8988T (cell line): ENCODE data around the gene P3H2.
"Not testable (repeated sequence)": the region's sequence is repeated elsewhere in the genome, so short reads cannot be mapped to it uniquely, and the experiment has no call there.

Experiments
- DNase-seq: peaks from one replicate; pipeline ENCODE4 v3.0.0; 2011

Gene P3H2

DNA sequence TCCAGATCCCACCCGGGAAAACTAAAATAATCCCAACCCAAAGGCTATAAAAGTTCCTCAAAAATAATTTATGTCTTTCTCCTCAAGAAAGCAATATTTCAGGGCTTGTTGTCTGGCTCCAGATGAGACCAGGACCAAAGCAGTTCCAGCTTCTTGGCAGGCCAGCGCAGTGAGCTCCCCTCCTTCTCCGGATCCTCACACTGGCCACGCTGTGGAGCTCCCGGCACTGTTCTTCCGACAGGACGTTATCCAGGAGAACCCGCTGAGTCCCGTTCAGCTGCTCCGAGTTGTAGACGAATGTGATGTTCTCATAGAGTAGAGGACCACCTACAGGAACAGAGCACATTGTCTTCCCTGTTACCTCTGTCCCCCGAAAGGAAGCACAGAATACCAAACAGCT lies 146.3 kb downstream of the P3H2 start:
- DNase-seq, result no peak

- no peak for DNase-seq
These were observed 153.3 kb downstream of the P3H2 start for GRCh38 chr3:189967254-189967865.

GRCh38 chr3:189966843-189967242 lies 153.9 kb downstream of the P3H2 start:
- no peak for DNase-seq

- no peak for DNase-seq
These were observed 155.9 kb downstream of the P3H2 start for GRCh38 chr3:189964623-189965332.

DNA sequence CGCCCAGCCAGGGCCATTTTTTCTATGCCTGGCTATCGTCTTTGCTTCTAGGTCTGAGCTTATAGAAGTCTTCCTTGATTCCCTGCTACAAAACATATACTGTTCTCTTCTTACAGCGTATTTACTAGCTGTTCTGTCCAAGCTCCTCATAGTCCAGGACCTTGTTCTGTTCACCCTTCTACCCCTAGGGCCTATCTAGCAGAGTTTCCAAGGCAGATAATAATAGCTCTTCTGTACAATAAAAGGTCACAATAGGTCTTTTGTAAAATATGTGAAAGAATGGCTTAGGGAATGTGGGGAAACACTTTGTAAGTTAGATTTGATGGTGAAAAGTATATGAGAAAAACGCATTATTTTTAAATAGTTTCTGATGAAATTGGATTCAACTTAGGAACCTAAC lies 158.2 kb downstream of the P3H2 start:
- DNase-seq, result no peak

DNA sequence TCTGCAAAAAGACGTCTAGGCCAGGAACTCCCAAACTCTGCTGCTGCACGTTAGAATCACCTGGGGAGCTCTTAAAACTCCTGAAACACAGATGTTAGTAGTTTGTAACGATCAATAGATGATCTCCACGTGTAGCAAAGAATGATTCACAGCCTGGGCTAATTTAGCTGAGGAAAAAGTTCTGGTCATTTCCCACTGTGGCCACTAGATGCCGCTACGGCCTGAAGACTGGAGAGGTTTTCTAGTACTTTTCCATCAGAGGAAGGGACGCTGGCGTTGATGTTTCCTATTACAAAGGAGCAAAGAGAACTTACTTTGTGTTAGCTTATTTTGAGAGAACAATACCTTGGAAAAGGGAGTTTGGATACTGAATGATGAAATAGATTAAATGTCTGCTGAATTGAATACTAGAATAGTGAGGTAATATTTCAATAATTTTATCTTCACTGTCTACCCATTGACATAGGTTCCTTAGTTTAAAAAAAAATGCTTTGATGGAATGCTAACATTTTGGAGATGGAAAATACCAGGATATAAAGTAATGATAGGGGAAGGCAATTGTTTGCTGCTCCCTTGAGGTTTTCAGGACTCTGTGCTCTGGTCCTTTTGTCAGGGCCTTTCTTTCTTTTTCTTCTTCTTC lies 159.1 kb downstream of the P3H2 start:
- DNase-seq, result peak; percentile 60

- not testable (repeated sequence) for DNase-seq
These were observed 159.6 kb downstream of the P3H2 start for GRCh38 chr3:189961086-189961485.

DNA sequence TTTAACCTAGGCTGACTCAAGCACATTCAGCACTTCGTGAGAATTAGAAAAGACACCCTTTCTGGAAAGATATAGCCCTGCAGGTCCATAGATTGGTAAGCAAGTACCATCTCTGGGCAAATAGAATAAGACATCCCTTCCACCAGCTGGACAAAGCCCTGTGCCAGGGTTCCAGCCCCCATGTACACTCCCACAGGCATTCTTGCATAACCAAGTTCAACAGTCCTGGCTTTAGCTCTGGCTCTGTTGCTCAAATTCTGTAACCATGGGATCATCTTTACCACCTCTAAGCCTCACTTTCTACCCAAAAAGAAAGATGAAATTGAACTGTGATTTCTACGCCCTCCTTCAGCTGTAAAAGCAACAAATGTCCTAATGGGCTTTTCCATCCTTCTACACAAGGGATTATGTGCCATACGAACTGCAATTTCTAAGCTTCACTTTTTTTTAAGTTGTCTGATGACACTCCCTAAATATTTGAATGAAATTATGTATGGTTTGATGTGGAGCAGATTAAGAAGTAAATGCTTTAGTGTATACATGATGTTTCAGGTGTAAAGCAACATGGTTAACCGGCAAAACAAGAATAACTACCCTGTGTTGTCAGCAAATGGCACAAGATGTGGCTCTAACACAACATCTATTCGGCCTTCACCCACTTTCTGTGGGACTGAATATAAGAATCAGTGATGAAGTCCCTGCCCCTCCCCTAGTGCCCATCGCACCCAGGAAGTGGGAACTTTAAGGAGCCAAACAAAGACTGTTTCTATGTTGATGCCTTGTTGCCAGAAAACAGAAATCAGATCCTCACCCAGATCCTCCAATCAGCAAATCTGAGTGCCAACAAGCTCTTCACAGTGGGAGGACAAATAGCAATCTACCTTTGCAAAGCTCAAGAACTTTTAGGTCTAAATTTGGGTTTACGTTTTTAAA lies 165.7 kb downstream of the P3H2 start:
- DNase-seq, result no peak

DNA sequence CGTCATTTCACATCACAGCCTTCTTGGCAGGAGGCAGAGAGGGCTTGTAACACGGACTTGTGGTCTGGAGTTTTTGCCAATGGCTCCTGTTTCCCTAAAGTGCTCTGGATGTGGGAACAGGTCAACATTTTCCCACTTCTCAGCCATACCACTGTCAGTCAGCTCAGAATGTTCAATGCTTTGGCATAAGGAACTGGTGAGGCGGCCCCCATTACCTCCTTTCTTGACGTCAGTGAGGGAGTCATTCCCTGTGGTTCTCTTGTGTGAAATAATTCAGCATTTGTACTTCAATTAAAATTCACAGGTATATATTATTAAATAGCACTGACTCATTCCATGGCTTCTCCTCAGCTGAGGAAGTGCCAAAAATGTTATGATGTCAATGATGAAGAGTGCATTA lies 167.1 kb downstream of the P3H2 start:
- DNase-seq, result no peak

- DNase-seq, result no peak
These were observed 168.4 kb downstream of the P3H2 start for GRCh38 chr3:189952272-189952671.

DNA sequence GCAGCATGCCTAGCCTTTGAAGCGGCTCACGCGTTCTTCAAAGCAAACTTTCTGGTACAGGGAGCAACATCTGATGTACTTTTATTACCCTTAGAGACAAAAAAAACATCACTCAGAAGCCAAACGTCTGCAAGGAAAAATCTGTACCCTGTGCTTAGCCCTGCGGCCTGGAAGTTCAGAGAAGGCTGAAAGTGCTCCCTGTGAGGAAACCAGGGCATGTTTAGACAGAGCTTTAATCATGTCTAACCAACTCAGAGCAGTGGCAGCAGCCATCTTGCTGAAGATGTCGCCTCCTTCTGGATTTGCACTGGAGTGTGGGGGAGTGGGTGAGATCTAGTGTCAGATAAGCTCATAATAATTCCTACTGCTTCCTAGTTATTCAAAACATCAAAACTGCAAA lies 170.4 kb downstream of the P3H2 start:
- no peak for DNase-seq

- DNase-seq, result no peak
These were observed 171.1 kb downstream of the P3H2 start for GRCh38 chr3:189949580-189949979.

DNA sequence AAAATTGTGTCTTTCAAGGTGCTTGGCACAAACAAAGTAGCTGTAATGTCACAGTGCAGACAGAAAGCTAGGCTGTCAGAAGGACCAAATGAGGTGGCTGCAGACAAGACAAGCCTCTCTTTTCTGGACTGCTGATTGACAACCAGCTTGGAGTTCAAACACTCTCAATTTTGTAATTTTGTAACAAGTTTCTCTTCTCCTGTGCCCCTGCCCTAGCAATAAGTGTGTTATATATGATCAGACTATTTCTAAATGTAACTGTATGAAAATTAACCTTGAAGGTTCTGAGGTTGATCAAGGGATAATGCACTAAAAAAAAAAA lies 172.0 kb downstream of the P3H2 start:
- DNase-seq, result no peak

GRCh38 chr3:189947948-189948723 lies 172.6 kb downstream of the P3H2 start:
- no peak for DNase-seq

DNA sequence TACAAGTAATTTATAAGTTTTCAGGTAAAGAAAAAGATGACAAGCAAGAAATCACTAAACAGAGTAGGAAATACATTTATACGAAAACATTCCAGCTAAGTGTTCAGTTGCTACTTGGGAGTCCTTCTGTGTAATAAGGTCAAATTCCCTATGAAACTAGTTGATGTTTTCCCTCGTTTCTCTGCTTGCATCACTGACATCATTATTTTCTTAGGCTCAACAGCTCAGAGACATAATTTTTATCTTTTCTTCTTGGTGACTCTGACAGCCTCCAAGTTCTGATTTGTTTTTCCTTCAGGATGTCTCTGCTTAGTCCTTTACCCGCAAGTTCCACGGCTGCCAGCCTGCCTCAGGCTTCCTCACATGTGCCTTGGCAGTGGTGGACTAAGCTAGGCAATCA lies 173.6 kb downstream of the P3H2 start:
- DNase-seq, result no peak

DNA sequence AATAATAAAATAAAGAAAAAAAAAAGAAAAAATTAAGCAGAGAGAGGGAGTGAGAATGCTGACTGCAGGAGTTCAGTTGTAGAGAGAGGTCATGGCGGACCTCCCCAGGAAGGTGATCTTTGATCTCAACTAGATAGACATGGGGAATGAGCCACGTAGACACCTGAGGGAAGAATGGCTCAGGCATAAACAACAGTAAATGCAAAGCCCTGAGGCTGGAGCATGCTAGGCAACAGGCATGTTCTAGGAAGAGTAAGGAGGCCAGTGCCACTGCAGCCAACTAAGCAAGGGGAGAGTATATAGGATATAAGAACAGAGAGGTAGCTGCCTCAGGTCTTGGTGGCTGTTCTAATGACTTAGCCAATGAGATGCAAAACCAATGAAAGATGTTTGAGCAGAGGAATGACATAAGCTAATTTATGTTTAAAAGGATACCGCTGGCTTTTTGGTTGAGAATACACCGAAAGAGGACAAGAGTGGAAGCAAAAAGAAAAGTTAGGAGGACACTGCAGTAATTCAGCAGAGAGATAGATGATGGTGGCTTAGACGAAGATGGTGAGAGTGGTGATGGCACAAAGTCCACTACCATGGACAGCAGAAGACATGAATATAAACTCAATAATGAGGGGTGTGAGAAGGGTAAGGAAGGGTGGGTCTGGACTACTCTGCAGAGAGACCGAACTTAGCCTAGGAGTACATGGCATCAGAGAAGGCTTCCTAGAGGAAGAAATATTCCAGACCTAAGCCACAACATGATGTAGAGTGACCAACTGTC lies 174.6 kb downstream of the P3H2 start:
- DNase-seq, result no peak

DNA sequence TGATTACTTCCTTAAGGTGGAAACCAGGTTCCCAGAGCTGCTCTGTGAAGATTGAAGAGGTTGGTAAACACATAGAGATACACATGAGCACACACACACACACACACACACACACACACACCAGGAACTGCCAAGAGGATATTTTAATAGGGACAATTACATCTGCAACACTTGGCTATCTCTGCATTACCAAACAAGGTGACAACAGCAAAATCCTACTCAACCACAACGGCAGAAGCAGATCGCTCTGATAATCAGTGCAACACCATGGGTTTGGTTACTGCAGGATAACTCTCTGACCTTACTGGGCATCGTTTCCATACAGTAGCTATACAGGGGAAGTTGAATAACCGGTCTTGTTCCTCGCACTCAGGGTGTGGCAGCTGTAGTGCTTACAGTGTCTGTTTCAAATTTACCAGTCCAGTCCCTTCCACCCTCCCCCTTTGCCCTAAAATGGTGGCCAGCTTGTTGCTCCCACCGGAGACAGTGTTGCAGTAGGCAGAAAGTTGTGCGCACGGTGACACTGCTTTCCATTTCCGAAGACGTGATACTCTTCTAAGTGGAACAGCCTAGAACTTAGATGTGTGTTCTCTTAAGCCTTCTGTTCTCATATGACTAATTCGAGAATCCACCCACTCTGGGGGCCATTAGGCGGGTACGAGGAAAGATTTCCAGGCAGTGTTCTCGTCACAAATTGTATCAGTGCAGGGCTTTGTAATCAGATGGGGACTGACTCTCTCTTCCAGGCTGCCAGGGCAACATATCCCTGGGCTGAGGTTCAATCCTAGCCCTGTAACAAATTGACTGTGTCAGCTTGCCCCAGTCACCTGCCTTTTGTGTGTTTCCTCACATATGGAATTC lies 176.2 kb downstream of the P3H2 start:
- no peak for DNase-seq

- no peak for DNase-seq
These were observed 177.7 kb downstream of the P3H2 start for GRCh38 chr3:189942948-189943347.

GRCh38 chr3:189941679-189942078 lies 179.0 kb downstream of the P3H2 start:
- DNase-seq, result no peak

DNA sequence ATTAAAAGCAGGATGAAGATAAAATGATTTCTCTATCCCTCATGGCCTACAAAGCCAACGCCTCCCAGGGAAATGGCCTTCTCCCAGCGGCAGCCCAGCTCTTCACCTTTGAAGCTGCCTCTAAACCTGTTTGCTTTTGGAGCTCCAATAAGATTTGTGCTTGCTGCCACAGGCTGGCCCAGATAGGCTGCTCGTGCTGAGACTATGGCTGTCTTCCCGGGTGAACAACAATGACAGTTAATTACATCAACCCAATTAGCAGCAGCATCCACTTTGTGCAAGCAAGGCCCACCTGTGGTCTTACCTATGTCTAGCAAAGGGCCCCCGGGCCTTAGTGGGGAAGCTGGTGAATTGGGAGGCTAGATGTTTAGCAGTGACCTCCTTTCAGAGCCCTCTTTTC lies 179.6 kb downstream of the P3H2 start:
- DNase-seq, result no peak
